ENCODE data around the gene KRTAP10-12.

Gene KRTAP10-12

DNA sequence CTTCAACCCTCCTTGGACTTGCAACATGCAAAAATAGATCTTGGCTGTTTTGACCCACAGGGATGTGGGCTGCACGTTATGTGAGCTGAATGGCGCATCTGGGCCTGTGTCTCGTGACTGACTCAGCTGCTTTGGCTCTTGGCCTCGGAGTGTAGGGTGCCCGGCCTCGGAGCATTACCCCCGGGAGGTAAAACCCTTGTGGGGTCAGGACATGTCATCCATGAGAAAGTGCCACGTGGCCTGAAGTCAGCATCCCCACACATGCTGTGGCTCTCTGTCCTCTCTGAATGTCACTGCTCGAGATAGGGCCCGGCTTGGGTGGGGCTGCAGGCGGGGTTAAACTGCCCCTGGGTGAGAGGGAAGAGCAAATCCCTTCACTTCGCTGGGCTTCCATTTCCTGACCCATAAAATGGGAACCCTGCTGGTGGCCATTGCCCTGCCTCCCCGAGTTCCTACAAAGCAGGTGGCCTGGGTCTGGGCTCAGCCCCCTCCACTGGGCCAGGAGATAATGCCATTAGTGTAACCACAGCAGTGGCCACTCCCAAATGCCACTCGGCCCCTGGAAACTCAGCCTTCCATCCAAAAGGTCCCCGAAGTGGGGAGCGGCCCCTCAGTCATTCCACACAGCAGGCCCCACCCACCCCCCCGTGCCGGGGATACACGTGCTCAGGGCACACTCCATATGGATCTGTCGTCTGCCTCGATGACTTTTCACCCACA lies 37.2 kb downstream of the KRTAP10-12 start:
- no peak for ATAC-seq
- TF ChIP-seq PPARA (CRISPR knock-in tag; IDR thresholded peaks at IDR 0.05; ENCODE audit: borderline replicate concordance) (no peak), ZFP30 (CRISPR knock-in tag; IDR thresholded peaks at IDR 0.05) (no peak), ARNTL (CRISPR knock-in tag; IDR thresholded peaks at IDR 0.05; ENCODE audit: borderline replicate concordance, low read depth) (no peak), OSR1 (CRISPR knock-in tag; IDR thresholded peaks at IDR 0.05) (no peak), BACH2 (CRISPR knock-in tag; IDR thresholded peaks at IDR 0.05; ENCODE audit: borderline replicate concordance) (no peak), POU6F1 (CRISPR knock-in tag; IDR thresholded peaks at IDR 0.05; ENCODE audit: borderline replicate concordance, low read depth) (no peak), TSHZ2 (CRISPR knock-in tag; IDR thresholded peaks at IDR 0.05) (no peak), TCF4 (CRISPR knock-in tag; IDR thresholded peaks at IDR 0.05; ENCODE audit: borderline replicate concordance) (no peak)
- TF ChIP-seq, protein P1, sequence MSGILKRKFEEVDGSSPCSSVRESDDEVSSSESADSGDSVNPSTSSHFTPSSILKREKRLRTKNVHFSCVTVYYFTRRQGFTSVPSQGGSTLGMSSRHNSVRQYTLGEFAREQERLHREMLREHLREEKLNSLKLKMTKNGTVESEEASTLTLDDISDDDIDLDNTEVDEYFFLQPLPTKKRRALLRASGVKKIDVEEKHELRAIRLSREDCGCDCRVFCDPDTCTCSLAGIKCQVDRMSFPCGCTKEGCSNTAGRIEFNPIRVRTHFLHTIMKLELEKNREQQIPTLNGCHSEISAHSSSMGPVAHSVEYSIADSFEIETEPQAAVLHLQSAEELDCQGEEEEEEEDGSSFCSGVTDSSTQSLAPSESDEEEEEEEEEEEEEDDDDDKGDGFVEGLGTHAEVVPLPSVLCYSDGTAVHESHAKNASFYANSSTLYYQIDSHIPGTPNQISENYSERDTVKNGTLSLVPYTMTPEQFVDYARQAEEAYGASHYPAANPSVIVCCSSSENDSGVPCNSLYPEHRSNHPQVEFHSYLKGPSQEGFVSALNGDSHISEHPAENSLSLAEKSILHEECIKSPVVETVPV (CRISPR knock-in tag; IDR thresholded peaks at IDR 0.05) = no peak

- no peak for ATAC-seq
- no peak for TF ChIP-seq ZNF8 (CRISPR knock-in tag; IDR thresholded peaks at IDR 0.05)
- TF ChIP-seq ZC3H10 (CRISPR knock-in tag; IDR thresholded peaks at IDR 0.05) = no peak
- no peak for TF ChIP-seq ARNTL (CRISPR knock-in tag; IDR thresholded peaks at IDR 0.05; ENCODE audit: borderline replicate concordance, low read depth)
- TF ChIP-seq ISL1 (CRISPR knock-in tag; IDR thresholded peaks at IDR 0.05) = no peak
- no peak for TF ChIP-seq PPARA (CRISPR knock-in tag; IDR thresholded peaks at IDR 0.05; ENCODE audit: borderline replicate concordance)
- TF ChIP-seq OSR1 (CRISPR knock-in tag; IDR thresholded peaks at IDR 0.05) = no peak
- TF ChIP-seq ZNF70 (CRISPR knock-in tag; IDR thresholded peaks at IDR 0.05) = no peak
- TF ChIP-seq, protein P1 (CRISPR knock-in tag; IDR thresholded peaks at IDR 0.05) = no peak
Measured at GRCh38 chr21:44734841-44735240, 37.9 kb downstream of the KRTAP10-12 start.

GRCh38 chr21:44735821-44736220 lies 38.8 kb downstream of the KRTAP10-12 start:
- ATAC-seq = no peak
- TF ChIP-seq ZNF70 (CRISPR knock-in tag; IDR thresholded peaks at IDR 0.05) = no peak
- no peak for TF ChIP-seq GLIS3 (CRISPR knock-in tag; IDR thresholded peaks at IDR 0.05)
- TF ChIP-seq TSHZ2 (CRISPR knock-in tag; IDR thresholded peaks at IDR 0.05) = no peak
- TF ChIP-seq, protein P2, sequence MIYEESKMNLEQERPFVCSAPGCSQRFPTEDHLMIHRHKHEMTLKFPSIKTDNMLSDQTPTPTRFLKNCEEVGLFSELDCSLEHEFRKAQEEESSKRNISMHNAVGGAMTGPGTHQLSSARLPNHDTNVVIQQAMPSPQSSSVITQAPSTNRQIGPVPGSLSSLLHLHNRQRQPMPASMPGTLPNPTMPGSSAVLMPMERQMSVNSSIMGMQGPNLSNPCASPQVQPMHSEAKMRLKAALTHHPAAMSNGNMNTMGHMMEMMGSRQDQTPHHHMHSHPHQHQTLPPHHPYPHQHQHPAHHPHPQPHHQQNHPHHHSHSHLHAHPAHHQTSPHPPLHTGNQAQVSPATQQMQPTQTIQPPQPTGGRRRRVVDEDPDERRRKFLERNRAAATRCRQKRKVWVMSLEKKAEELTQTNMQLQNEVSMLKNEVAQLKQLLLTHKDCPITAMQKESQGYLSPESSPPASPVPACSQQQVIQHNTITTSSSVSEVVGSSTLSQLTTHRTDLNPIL (CRISPR knock-in tag; IDR thresholded peaks at IDR 0.05; ENCODE audit: low read depth) = no peak

All from SK-N-SH treated with all-trans-retinoic acid at 6 μM for 48 hours (cell line).